CD4-positive, alpha-beta T cell treated with Interferon gamma for 1 hour (primary cell): ENCODE data around the gene SEL1L.
A peak's percentile ranks its signal among the peaks of the same experiment; 100 is the strongest.
"Not testable (repeated sequence)": the region's sequence is repeated elsewhere in the genome, so short reads cannot be mapped to it uniquely, and the experiment has no call there.

Experiments used
- DNase-seq: peaks from one replicate; pipeline ENCODE4 v3.0.0-alpha.2; 2020

The SEL1L gene

GRCh38 chr14:81473456-81474147 is 60.1 kb downstream of the SEL1L start:
- DNase-seq: no peak

- DNase-seq: no peak
Observed at GRCh38 chr14:81472096-81472800, 61.4 kb downstream of the SEL1L start.

- no peak for DNase-seq
Observed at GRCh38 chr14:81471062-81471461, 62.6 kb downstream of the SEL1L start.

DNA sequence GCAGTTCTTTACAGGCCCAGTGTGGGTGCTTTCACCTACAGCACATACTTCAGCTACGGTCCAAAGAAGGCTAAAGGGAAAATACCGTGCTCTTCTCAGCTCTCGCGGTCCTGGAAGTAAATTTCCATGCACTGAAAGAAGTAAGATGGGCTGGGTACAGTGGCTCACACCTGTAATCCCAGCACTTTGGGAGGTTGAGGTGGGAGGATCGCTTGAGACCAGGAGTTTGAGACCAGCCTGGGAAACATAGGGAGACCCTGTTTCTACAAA is 63.2 kb downstream of the SEL1L start:
- DNase-seq: not testable (repeated sequence)

DNA sequence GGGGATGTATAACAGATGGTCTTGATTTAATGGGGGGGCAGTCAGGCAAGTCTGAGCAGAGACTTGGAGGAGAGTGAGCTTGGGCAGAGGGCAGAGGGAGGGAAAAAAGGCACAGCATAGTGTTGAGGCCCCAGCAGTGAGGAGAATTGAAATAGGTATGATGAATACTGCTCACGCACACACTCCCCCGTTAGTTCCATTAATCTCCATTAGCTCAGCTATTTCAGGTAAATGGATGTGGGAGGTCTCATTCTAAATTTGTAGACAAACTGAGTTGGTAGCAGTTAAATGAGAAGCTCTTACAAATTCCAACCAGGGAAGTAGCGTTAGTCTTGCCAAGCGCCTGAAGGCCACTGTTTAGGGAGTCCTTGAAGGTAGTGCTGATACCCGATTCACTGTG is 66.8 kb downstream of the SEL1L start:
- DNase-seq: no peak

- DNase-seq: no peak
Observed at GRCh38 chr14:81465507-81466228, 68.0 kb downstream of the SEL1L start.

DNA sequence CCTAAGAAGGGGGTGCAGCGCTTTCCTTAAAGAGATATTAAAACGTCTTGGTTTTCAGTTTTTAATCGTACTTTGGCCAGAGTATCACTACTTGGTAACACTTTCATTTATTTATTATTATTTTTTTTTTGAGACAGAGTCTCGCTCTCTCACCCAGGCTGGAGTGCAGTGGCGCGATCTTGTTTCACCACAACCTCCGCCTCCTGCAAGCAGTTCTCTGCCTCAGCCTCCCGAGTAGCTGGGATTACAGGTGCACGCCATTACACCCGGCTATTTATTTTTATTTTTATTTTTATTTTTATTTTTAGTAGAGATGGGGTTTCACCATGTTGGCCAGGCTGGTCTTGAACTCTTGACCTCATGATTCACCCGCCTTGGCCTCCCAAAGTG is 68.7 kb downstream of the SEL1L start:
- not testable (repeated sequence) for DNase-seq

DNA sequence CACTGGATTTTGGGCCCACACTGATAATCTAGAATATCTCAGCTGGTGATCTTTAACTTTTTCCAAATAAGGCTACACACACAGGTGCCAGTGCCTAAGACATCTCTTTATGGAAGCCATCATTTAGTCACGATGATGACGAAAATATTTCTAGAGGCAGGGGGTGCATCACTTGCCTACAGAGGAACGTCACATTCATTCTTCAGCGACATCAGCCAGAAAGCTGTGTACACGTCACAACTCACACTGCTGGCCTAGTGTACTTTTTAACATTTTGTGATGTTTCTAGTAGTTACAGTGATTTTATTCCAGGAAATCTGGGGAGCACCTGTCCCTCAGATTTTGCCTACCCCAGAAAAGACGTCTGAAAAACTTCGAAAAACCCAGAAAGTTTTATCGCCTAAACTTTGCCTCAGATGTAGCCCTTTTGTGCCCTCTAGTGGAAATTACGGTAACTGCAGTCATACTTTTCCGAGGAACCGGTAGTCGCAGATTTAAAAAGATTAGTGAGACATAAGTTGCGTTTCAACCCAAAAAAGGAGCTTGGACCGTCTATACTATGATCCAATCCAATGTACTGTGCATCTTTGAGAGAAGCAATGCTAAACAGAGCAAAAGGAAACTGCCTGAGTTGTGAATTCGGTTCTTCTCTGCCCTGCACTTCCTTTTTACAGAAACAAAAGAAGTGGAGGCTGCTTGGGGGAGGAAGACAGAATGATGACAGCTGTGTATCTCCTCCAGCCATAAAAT is 69.2 kb downstream of the SEL1L start:
- peak; percentile 31 for DNase-seq

DNA sequence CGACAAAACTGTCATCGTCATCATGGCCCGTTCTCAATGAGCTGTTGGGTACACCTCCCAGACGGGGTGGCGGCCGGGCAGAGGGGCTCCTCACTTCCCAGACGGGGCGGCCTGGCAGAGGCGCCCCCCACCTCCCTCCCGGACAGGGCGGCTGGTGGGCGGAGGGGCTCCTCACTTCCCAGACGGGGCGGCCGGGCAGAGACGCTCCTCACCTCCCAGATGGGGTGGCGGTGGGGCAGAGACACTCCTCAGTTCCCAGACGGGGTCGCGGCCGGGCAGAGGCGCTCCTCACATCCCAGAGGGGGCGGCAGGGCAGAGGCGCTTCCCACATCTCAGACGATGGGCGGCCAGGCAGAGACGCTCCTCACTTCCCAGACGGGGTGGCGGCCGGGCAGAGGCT is 71.3 kb downstream of the SEL1L start:
- not testable (repeated sequence) for DNase-seq

DNA sequence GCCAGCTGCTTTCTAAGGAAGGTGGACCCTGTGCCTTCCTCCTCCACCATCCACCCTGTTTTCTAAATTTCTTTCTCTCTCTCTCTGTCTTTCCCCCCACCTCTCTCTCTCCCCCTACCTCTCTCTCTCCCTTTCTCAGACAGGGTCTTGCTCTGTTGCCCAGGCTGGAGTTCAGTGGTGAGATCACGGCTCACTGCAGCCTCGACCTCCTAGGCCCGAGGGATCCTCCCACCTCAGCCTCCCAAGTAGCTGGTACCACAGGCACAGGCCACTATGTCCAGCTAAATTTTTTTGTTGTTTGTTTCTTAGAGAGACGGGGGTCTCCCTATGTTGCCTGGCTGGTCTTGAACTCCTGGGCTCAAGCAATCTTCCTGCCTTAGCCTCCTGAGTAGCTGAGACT is 73.7 kb downstream of the SEL1L start:
- DNase-seq: no peak

DNA sequence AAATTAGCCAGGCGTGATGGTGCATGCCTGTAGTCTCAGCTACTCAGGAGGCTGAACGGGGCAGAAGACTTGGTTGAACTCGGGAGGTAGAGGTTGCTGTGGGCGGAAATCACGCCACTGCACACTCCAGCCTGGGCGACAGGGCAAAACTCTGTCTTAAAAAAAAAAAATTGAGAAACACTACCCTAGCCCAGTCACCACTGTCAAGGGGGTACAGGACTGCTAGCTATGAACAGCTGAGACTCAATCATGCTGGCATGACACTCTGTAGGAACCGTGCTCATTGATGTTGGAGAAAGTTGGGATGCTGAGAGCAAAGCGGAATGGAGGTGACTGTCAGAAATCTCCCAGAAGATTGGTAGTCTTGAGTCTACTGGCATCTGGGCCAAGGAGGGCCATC is 75.3 kb downstream of the SEL1L start:
- no peak for DNase-seq

GRCh38 chr14:81455390-81455789 is 78.3 kb downstream of the SEL1L start:
- DNase-seq: no peak

GRCh38 chr14:81454572-81455218 is 79.0 kb downstream of the SEL1L start:
- DNase-seq: no peak

GRCh38 chr14:81453166-81453766 is 80.4 kb downstream of the SEL1L start:
- DNase-seq: peak; percentile 46

DNA sequence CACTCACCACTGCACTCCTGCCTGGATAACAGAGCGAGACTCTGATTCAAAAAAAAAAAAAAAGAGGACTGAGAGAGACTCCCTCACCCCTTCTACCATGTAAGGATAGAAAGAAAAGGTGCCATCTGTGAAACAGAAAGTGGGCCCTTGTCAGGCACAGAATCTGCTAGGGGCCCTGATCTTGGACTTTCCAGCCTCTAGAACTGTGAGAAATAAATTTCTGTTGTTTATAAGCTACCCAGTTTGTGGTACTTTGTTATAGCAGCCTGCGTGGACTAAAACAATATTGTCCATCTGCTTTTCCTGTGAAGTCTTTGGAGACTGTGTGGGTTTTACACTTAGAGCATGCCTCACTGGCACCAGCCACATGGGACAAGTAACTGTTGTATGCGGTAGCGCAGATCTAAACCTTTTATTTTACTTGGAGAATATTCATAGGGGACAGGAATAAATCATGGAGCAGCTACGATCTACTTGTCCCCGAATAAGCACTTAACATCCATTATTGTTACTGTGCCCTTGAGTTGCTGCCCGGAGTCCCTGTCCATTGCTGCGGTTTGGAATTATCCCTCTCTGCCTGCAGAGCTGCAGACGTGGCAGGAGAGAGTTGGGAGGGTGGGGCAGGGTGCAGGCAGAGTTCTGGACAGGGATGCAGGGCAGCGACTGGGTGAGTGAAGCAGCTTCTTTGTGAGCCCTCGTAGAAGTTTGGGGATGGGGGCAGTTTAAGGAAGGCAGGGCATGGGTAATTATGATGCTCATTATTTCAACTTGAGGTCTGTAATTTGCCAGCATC is 81.1 kb downstream of the SEL1L start:
- no peak for DNase-seq

DNA sequence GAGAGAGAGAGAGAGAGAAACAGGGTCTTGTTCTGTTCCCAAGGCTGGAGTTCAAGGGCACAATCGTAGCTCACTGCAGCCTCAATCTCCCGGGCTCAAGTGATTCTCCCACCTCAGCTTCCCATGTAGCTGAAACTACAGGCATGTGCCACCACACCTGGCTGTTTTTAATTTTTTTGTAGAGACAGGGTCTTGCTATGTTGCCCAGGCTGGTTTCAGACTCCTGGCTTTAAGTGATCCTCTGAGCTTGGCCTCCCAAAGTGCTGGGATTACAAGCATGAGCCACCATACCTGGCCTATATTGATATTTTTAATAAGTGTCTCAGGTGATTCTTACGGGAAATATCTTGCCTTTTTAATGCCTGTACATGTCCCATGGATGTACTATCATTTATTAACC is 82.7 kb downstream of the SEL1L start:
- no peak for DNase-seq

- DNase-seq: no peak
Observed at GRCh38 chr14:81450100-81450531, 83.5 kb downstream of the SEL1L start.

DNA sequence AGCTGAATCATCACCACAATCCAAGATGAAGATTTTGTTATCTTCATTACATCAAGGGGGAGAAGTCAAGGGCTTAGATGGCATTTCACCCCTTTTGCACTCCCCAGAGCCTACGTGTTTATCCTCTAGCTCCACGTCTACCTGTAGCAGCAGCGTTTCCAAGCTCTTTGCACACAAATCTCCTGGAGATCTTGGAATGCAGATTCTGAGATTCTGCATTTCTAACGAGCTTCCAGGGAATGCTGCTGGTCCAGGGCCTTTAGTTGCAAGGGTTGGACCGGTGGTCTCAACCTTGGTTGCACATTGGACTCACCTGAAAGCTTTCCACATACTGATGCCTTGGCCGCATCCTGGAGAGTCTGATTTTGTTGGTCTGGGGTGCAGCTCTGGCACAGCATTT is 84.1 kb downstream of the SEL1L start:
- no peak for DNase-seq

GRCh38 chr14:81449114-81449513 is 84.5 kb downstream of the SEL1L start:
- DNase-seq: no peak

DNA sequence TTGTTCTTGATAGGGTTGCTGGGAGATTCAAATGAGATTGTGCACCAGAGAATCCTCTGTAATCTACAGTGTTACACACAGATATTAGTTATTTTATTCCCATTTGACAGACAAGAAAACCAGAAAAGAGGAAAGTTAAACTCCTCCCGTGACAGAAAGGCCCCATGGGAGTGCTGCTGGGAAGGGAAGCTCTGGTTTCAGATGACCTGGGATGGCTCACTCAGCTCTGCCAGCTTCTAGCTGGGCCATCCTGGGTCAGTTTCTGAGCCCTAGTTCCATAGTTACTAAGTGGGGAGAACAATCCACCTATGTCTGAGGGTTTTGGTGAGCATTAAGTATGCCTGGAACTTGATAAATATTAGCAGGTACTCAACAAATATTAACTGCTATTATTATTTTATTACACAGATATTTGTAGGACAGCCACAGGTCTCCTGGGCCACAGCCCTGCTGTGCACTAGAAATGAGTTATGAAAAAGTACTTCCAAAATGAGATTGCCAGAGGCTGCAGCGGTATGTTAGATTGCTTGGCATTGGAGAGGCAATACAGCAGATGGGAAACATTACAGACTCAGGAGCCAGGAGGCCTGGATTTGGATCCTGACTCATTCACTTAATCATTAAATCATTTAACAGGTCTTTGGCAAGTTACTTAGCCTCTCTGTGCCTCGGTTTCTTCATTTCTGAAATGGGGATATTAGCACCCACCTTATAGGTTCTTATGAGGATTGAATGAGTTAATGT is 86.5 kb downstream of the SEL1L start:
- no peak for DNase-seq
